ENCODE data around the gene PCTP.

The PCTP gene

GRCh38 chr17:55818451-55819375, 67.9 kb downstream of the PCTP start:
- Histone ChIP-seq H3K4me1 (ENCODE audit: control insufficient read depth in 2 of 2, insufficient read depth in 2 of 2, low read length in 2 of 2) (no peaks in the 10 kb centered on the region), H3K27me3 (ENCODE audit: control insufficient read depth in 2 of 2, insufficient read depth in 2 of 2, low read length in 2 of 2) (no peaks in the 10 kb centered on the region), H3K9me3 (ENCODE audit: control insufficient read depth in 2 of 2, low read length in 2 of 2) (no peaks in the 10 kb centered on the region), H3K27ac (ENCODE audit: low read depth in 2 of 2, low read length in 2 of 2) (no peak overlapping the region), H3K36me3 (ENCODE audit: control insufficient read depth in 2 of 2, insufficient read depth in 2 of 2, low read length in 2 of 2) (no peaks in the 10 kb centered on the region), H3K4me3 (ENCODE audit: low read length in 2 of 2) (no peak overlapping the region), H3K9ac (ENCODE audit: low read depth in 1 of 2, low read length in 2 of 2) (no peak overlapping the region)

- Histone ChIP-seq H3K36me3 (ENCODE audit: control insufficient read depth in 2 of 2, insufficient read depth in 2 of 2, low read length in 2 of 2) (no peaks in the 10 kb centered on the region), H3K4me1 (ENCODE audit: control insufficient read depth in 2 of 2, insufficient read depth in 2 of 2, low read length in 2 of 2) (no peaks in the 10 kb centered on the region), H3K4me3 (ENCODE audit: low read length in 2 of 2) (no peak overlapping the region), H3K9ac (ENCODE audit: low read depth in 1 of 2, low read length in 2 of 2) (no peak overlapping the region), H3K27ac (ENCODE audit: low read depth in 2 of 2, low read length in 2 of 2) (no peak overlapping the region), H3K9me3 (ENCODE audit: control insufficient read depth in 2 of 2, low read length in 2 of 2) (no peaks in the 10 kb centered on the region), H3K27me3 (ENCODE audit: control insufficient read depth in 2 of 2, insufficient read depth in 2 of 2, low read length in 2 of 2) (no peaks in the 10 kb centered on the region)
Observed at GRCh38 chr17:55820675-55821074, 69.8 kb downstream of the PCTP start.

- Histone ChIP-seq H3K9me3 (ENCODE audit: control insufficient read depth in 2 of 2, low read length in 2 of 2) (no peaks in the 10 kb centered on the region), H3K27ac (ENCODE audit: low read depth in 2 of 2, low read length in 2 of 2) (no peak overlapping the region), H3K27me3 (ENCODE audit: control insufficient read depth in 2 of 2, insufficient read depth in 2 of 2, low read length in 2 of 2) (no peaks in the 10 kb centered on the region), H3K4me3 (ENCODE audit: low read length in 2 of 2) (no peak overlapping the region), H3K9ac (ENCODE audit: low read depth in 1 of 2, low read length in 2 of 2) (no peak overlapping the region), H3K36me3 (ENCODE audit: control insufficient read depth in 2 of 2, insufficient read depth in 2 of 2, low read length in 2 of 2) (no peaks in the 10 kb centered on the region), H3K4me1 (ENCODE audit: control insufficient read depth in 2 of 2, insufficient read depth in 2 of 2, low read length in 2 of 2) (no peaks in the 10 kb centered on the region)
Observed at GRCh38 chr17:55822028-55822427, 71.2 kb downstream of the PCTP start.

- no peak overlapping the region for H3K4me3 ChIP-seq (ENCODE audit: low read length in 2 of 2)
- no peaks in the 10 kb centered on the region for H3K36me3 ChIP-seq (ENCODE audit: control insufficient read depth in 2 of 2, insufficient read depth in 2 of 2, low read length in 2 of 2)
- H3K27ac ChIP-seq (ENCODE audit: low read depth in 2 of 2, low read length in 2 of 2): no peak overlapping the region
- H3K9me3 ChIP-seq (ENCODE audit: control insufficient read depth in 2 of 2, low read length in 2 of 2): no peaks in the 10 kb centered on the region
- no peaks in the 10 kb centered on the region for H3K27me3 ChIP-seq (ENCODE audit: control insufficient read depth in 2 of 2, insufficient read depth in 2 of 2, low read length in 2 of 2)
- no peak overlapping the region for H3K9ac ChIP-seq (ENCODE audit: low read depth in 1 of 2, low read length in 2 of 2)
- H3K4me1 ChIP-seq (ENCODE audit: control insufficient read depth in 2 of 2, insufficient read depth in 2 of 2, low read length in 2 of 2): no peaks in the 10 kb centered on the region
Observed at GRCh38 chr17:55825213-55825612, 74.4 kb downstream of the PCTP start.

All from mucosa of rectum (tissue), 2 donors.